ENCODE results near the gene FAM234B.
A peak's percentile ranks its signal among the peaks of the same experiment; 100 is the strongest.
"Not testable (repeated sequence)": the region's sequence is repeated elsewhere in the genome, so short reads cannot be mapped to it uniquely, and the experiment has no call there.

FAM234B gene

DNA sequence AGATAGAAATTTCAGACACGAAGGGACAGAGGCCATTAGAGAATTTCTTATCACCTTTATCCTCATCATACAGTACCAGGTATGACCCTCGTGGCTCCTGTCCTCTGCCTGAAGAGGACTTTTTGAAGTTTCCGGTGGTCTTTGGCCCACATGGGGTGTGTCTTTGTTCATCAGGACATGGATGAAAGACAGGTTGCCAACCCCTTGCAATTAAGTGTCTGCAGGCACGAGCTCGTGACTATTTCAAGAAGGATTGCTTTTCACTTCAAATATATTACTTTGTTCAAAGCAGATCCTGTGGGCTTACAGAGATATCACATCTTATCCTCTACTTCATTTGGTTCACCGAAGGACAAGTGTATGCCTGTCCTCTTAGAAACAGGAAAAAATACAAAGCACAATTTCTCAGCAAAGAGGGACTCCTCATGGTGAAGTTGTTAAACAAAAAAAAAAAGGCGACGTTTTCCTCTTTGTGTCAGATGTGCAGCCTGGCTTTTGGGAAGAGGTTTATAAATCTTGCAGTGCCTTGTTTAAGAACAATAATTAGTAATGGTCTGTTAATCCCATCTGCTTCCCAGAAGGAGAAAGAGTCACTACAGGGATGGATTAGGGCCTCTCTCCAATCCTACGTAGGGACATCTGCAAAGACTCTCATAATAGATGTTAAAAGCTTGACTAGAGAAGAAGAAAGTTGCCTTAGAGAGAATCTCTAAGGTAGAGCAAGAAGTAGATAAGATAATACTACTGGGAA is 13.5 kb upstream of the FAM234B start:
- TF ChIP-seq CTCF (conservative IDR thresholded peaks at IDR 0.05; ENCODE audit: low read length), result no peak
- DNase-seq (ENCODE audit: low read depth), result no peak
- no peak overlapping the region for H3K4me3 ChIP-seq (ENCODE audit: low read length)

- DNase-seq (ENCODE audit: low read depth), result no peak
- TF ChIP-seq CTCF (conservative IDR thresholded peaks at IDR 0.05; ENCODE audit: low read length), result no peak
- H3K4me3 ChIP-seq (ENCODE audit: low read length), result no peak overlapping the region
Measured at GRCh38 chr12:13032164-13032563, 12.0 kb upstream of the FAM234B start.

DNA sequence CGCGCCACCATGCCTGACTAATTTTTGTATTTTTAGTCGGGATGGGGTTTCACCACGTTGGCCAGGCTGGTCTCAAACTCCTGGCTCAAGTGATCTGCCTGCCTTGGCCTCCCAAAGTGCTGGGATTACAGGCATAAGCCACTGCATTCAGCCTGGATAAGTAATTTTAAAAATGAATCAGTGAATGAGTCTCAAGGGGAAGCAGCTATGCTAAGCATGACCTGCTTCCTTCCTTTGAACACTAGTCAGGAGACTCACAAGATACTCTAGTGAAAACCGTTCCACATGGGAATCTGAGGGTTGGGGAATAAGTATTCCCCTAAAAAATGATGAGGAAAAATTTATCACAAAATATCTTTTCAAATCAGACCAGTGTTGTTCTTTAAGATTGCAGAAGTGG is 10.7 kb upstream of the FAM234B start:
- no peak overlapping the region for H3K4me3 ChIP-seq (ENCODE audit: low read length)
- TF ChIP-seq CTCF (conservative IDR thresholded peaks at IDR 0.05; ENCODE audit: low read length), result no peak
- DNase-seq (ENCODE audit: low read depth), result peak; percentile 13

DNA sequence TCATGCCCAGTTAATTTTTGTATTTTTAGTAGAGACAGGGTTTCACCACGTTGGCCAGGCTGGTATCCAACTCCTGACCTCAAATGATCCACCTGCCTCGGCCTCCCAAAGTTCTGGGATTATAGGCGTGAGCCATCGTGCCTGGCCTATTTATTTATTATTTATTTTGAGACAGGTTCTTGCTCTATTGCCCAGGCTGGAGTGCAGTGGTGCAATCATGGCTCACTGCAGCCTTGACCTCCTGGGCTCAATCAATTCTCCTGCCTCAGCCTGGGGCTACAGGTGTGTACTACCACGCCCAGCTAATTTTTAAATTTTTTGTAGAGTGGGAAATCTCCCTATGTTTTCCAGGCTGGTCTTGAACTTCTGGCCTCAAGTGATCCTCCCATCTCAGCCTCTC is 8.8 kb upstream of the FAM234B start:
- DNase-seq (ENCODE audit: low read depth); H3K4me3 ChIP-seq (ENCODE audit: low read length): not testable (repeated sequence)

DNA sequence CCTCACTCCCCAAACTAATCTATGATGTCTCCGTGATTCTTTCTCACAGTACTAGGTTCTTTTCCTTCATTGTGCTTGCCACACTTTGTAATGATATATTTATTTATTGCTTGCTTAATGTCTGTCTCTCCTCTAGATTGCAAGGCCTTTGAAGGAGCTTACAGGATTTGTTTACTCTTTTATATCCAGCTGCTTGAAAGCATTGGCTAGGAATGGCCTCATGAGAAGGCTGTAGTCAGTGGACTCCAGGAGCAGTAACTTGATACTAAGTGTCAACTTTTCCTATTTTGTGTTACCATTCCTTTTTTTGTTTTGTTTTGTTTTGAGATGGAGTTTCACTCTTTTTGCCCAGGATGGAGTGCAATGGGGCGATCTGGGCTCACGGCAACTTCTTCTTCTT is 7.3 kb upstream of the FAM234B start:
- TF ChIP-seq CTCF (conservative IDR thresholded peaks at IDR 0.05; ENCODE audit: low read length), result no peak
- no peak for DNase-seq (ENCODE audit: low read depth)
- H3K4me3 ChIP-seq (ENCODE audit: low read length), result no peak overlapping the region

DNA sequence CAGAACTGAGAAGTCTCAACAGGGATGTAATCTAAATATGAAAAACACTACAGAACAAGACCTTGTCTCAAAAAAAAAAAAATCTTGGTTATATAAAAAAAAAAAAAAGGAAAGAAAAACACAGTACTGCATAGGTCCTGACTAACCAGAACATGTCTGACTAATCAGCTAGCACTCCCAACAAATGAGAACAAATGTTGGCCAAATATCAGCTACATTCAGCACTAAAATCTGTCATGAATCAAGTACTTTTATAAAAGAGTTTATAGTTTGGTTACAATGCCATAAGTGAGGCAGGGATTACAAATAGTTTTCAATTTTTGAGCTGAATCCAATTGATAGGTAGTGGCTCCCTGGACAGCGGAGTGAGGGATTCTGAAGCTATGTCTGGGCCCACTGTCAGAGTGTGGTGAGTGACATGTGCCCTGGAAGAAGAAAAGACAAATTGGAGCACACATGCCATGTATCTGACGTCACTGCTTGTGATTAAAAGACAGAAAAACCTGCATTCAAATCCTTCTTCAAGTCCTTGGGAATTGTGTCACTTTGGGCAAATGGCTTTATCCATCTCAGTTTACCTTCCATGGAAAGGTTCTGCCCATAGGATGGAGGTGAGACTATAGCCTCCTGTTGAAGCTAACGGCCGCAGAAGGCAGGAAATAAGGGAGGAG is 5.6 kb upstream of the FAM234B start:
- TF ChIP-seq CTCF (conservative IDR thresholded peaks at IDR 0.05; ENCODE audit: low read length), result no peak
- DNase-seq (ENCODE audit: low read depth), result peak; percentile 88
- no peak overlapping the region for H3K4me3 ChIP-seq (ENCODE audit: low read length)

GRCh38 chr12:13039328-13039956 is 4.7 kb upstream of the FAM234B start:
- TF ChIP-seq CTCF (conservative IDR thresholded peaks at IDR 0.05; ENCODE audit: low read length), result no peak
- no peak for DNase-seq (ENCODE audit: low read depth)
- no peak overlapping the region for H3K4me3 ChIP-seq (ENCODE audit: low read length)
